HEK293 (cell line): ENCODE data around the gene THSD7B.

Experiments
- CTCF ChIA-PET: fragments of 350-600 bp; formaldehyde crosslinking; extraction: SDS; loops from one replicate; lab custom pipeline; 2021; ENCODE audit warnings: antibody characterized with exemption; lab: Yijun Ruan, JAX
- POLR2A ChIA-PET: fragments of 300-600 bp; formaldehyde crosslinking; extraction: SDS; loops from one replicate; lab custom pipeline; 2020; ENCODE audit warnings: antibody characterized with exemption, inconsistent platforms; lab: Yijun Ruan, JAX
- H3K27ac ChIP-seq: fragments of 200-500 bp; sonication (Bioruptor generic); 2 replicates; pipeline ENCODE4 v1.5.1; 2014; ENCODE audit warnings: low read depth, low read length, control low read depth, inconsistent platforms; ENCODE audit errors: extremely low read depth
- H3K36me3 ChIP-seq, 2 experiments: fragments of 200-500 bp in 1 of 2; sonication (Bioruptor generic) in 1 of 2; 1 replicate in 1 of 2; 2 replicates in 1 of 2; pipeline ENCODE4 v1.5.1; 2014 to 2017; ENCODE audit warnings: inconsistent platforms in 2 of 2, low read length in 2 of 2; ENCODE audit not compliant: control insufficient read depth in 2 of 2, insufficient read depth in 1 of 2
- H3K4me1 ChIP-seq: fragments of 200-500 bp; sonication (Bioruptor generic); 2 replicates; pipeline ENCODE4 v1.5.1; 2014; ENCODE audit warnings: mild to moderate bottlenecking, low read length, inconsistent platforms; ENCODE audit not compliant: control insufficient read depth, insufficient read depth
- H3K4me3 ChIP-seq: 2 replicates; pipeline ENCODE4 v1.5.1; 2011; ENCODE audit warnings: low read depth, mild to moderate bottlenecking, control low read depth, low read length, moderate library complexity
- H3K9me3 ChIP-seq: fragments of 200-500 bp; sonication (Bioruptor generic); 2 replicates; pipeline ENCODE4 v1.5.1; 2014; ENCODE audit warnings: low read depth, low read length, inconsistent platforms; ENCODE audit not compliant: control insufficient read depth, insufficient read depth
- GLIS2 ChIP-seq: fragments of 450-650 bp; formaldehyde crosslinking; IDR thresholded peaks from 2 replicates; pipeline ENCODE4 v1.5.1; 2016; ENCODE audit warnings: missing biosample characterization, missing genetic modification characterization
- MZF1 ChIP-seq: fragments of 450-650 bp; formaldehyde crosslinking; IDR thresholded peaks from 2 replicates; pipeline ENCODE4 v1.5.1; 2017; ENCODE audit warnings: missing biosample characterization, missing genetic modification characterization, borderline replicate concordance
- PATZ1 ChIP-seq: fragments of 450-650 bp; formaldehyde crosslinking; IDR thresholded peaks from 2 replicates; pipeline ENCODE4 v1.5.1; 2016; ENCODE audit warnings: missing biosample characterization, missing genetic modification characterization
- SCRT1 ChIP-seq: fragments of 450-650 bp; formaldehyde crosslinking; IDR thresholded peaks from 2 replicates; pipeline ENCODE4 v1.5.1; 2016; ENCODE audit warnings: missing biosample characterization, missing genetic modification characterization, borderline replicate concordance
- SP7 ChIP-seq: fragments of 450-650 bp; formaldehyde crosslinking; IDR thresholded peaks from 2 replicates; pipeline ENCODE4 v1.5.1; 2016; ENCODE audit warnings: missing biosample characterization, missing genetic modification characterization
- ZBTB1 ChIP-seq: fragments of 450-650 bp; formaldehyde crosslinking; IDR thresholded peaks from 2 replicates; pipeline ENCODE4 v1.5.1; 2016; ENCODE audit warnings: missing biosample characterization, missing genetic modification characterization
- ZBTB6 ChIP-seq: fragments of 450-650 bp; formaldehyde crosslinking; IDR thresholded peaks from 2 replicates; pipeline ENCODE4 v1.5.1; 2017; ENCODE audit warnings: missing biosample characterization, missing genetic modification characterization
- ZBTB7A ChIP-seq: fragments of 450-650 bp; formaldehyde crosslinking; IDR thresholded peaks from 2 replicates; pipeline ENCODE4 v1.5.1; 2016; ENCODE audit warnings: low read depth, missing biosample characterization, missing genetic modification characterization
- ZBTB8A ChIP-seq: fragments of 450-650 bp; formaldehyde crosslinking; IDR thresholded peaks from 2 replicates; pipeline ENCODE4 v1.5.1; 2016; ENCODE audit warnings: missing biosample characterization, missing genetic modification characterization
- ZFP41 ChIP-seq: fragments of 450-650 bp; formaldehyde crosslinking; IDR thresholded peaks from 2 replicates; pipeline ENCODE4 v1.5.1; 2016; ENCODE audit warnings: missing biosample characterization, missing genetic modification characterization, borderline replicate concordance
- ZNF10 ChIP-seq: fragments of 450-650 bp; formaldehyde crosslinking; IDR thresholded peaks from 2 replicates; pipeline ENCODE4 v1.5.1; 2017; ENCODE audit warnings: missing biosample characterization, missing genetic modification characterization
- ZNF112 ChIP-seq: fragments of 450-650 bp; formaldehyde crosslinking; IDR thresholded peaks from 2 replicates; pipeline ENCODE4 v1.5.0; 2017; ENCODE audit warnings: missing biosample characterization, missing genetic modification characterization
- ZNF121 ChIP-seq: fragments of 450-650 bp; formaldehyde crosslinking; IDR thresholded peaks from 2 replicates; pipeline ENCODE4 v1.5.1; 2016; ENCODE audit warnings: missing biosample characterization, missing genetic modification characterization
- ZNF138 ChIP-seq: fragments of 450-650 bp; formaldehyde crosslinking; IDR thresholded peaks from 2 replicates; pipeline ENCODE4 v1.5.1; 2016; ENCODE audit warnings: missing biosample characterization, missing genetic modification characterization, borderline replicate concordance
- ZNF157 ChIP-seq: fragments of 450-650 bp; formaldehyde crosslinking; IDR thresholded peaks from 2 replicates; pipeline ENCODE4 v1.5.1; 2016; ENCODE audit warnings: missing biosample characterization, missing genetic modification characterization
- ZNF16 ChIP-seq: fragments of 450-650 bp; formaldehyde crosslinking; IDR thresholded peaks from 2 replicates; pipeline ENCODE4 v1.5.1; 2016; ENCODE audit warnings: low read depth, missing biosample characterization, missing genetic modification characterization
- ZNF174 ChIP-seq: fragments of 450-650 bp; formaldehyde crosslinking; IDR thresholded peaks from 2 replicates; pipeline ENCODE4 v1.5.0; 2017; ENCODE audit warnings: missing biosample characterization, mild to moderate bottlenecking, missing genetic modification characterization
- ZNF354C ChIP-seq: fragments of 450-650 bp; formaldehyde crosslinking; IDR thresholded peaks from 2 replicates; pipeline ENCODE4 v1.5.1; 2016; ENCODE audit warnings: missing biosample characterization, missing genetic modification characterization, low read depth, borderline replicate concordance
- ZNF501 ChIP-seq: fragments of 450-650 bp; formaldehyde crosslinking; IDR thresholded peaks from 2 replicates; pipeline ENCODE4 v1.5.1; 2016; ENCODE audit warnings: missing biosample characterization, missing genetic modification characterization
- ZNF600 ChIP-seq: fragments of 450-650 bp; formaldehyde crosslinking; IDR thresholded peaks from 2 replicates; pipeline ENCODE4 v1.5.1; 2016; ENCODE audit warnings: missing biosample characterization, missing genetic modification characterization
- ZNF792 ChIP-seq: fragments of 450-650 bp; formaldehyde crosslinking; IDR thresholded peaks from 2 replicates; pipeline ENCODE4 v1.5.1; 2016; ENCODE audit warnings: missing biosample characterization, missing genetic modification characterization
- ZNF837 ChIP-seq: fragments of 450-650 bp; formaldehyde crosslinking; IDR thresholded peaks from 2 replicates; pipeline ENCODE4 v1.5.1; 2016; ENCODE audit warnings: missing biosample characterization, missing genetic modification characterization
- ZSCAN30 ChIP-seq: fragments of 450-650 bp; IDR thresholded peaks from 2 replicates; pipeline ENCODE4 v1.5.1; 2018; ENCODE audit warnings: missing biosample characterization, mild to moderate bottlenecking, missing genetic modification characterization, moderate library complexity
- TF ChIP-seq, protein P1 (sequence below): fragments of 450-650 bp; formaldehyde crosslinking; IDR thresholded peaks from 2 replicates; pipeline ENCODE4 v1.5.1; 2017; ENCODE audit warnings: missing biosample characterization, missing genetic modification characterization
- TF ChIP-seq, protein P2 (sequence below): fragments of 450-650 bp; formaldehyde crosslinking; IDR thresholded peaks from 2 replicates; pipeline ENCODE4 v1.5.1; 2016; ENCODE audit warnings: missing biosample characterization, missing genetic modification characterization

Gene THSD7B

DNA sequence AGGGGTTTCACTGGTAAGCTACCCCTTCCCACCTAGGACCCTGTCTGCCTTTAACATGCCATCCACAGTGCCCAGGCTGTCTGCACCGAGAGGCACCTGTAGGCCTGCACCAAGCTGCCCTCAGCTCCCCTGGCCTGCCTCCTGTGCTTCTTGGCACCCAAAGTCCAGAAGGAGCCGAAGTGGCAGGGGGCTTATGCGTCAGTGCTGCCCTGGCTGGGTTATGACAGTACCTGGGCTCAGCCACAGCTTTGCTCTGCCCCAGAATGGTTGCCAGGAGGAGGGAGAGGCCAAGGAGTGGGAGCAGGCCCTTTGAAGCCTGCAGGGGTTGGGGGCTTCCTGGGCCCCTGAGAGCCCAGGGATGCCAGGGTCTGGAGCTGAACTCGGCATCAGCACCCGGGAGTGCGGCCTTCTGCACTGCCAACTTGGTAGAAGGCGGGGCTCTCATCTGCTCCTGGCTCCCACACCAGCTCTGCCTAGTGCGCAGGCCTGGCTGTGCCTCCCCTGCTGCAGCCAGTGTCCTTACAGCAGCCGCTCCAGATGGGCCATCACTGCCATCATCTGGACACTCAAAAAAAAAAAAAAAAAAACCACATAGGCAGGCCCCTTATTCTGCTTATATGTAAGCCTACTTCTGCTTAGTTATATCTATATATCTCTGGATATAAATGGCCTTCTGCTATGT lies 155.4 kb downstream of the THSD7B start:
- TF ChIP-seq MZF1 (tag by site-specific recombination) = no peak
- no peak for TF ChIP-seq ZNF792 (tag by site-specific recombination)
- TF ChIP-seq, protein P1, sequence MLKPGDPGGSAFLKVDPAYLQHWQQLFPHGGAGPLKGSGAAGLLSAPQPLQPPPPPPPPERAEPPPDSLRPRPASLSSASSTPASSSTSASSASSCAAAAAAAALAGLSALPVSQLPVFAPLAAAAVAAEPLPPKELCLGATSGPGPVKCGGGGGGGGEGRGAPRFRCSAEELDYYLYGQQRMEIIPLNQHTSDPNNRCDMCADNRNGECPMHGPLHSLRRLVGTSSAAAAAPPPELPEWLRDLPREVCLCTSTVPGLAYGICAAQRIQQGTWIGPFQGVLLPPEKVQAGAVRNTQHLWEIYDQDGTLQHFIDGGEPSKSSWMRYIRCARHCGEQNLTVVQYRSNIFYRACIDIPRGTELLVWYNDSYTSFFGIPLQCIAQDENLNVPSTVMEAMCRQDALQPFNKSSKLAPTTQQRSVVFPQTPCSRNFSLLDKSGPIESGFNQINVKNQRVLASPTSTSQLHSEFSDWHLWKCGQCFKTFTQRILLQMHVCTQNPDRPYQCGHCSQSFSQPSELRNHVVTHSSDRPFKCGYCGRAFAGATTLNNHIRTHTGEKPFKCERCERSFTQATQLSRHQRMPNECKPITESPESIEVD (tag by site-specific recombination) = no peak
- no peak for TF ChIP-seq ZBTB7A
- no peak for TF ChIP-seq SCRT1 (tag by site-specific recombination)
- TF ChIP-seq ZNF501 = no peak
- no peak for TF ChIP-seq ZBTB6 (tag by site-specific recombination)
- TF ChIP-seq, protein P2, sequence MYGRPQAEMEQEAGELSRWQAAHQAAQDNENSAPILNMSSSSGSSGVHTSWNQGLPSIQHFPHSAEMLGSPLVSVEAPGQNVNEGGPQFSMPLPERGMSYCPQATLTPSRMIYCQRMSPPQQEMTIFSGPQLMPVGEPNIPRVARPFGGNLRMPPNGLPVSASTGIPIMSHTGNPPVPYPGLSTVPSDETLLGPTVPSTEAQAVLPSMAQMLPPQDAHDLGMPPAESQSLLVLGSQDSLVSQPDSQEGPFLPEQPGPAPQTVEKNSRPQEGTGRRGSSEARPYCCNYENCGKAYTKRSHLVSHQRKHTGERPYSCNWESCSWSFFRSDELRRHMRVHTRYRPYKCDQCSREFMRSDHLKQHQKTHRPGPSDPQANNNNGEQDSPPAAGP = no peak
- TF ChIP-seq ZNF837 (tag by site-specific recombination) = no peak
- TF ChIP-seq ZBTB8A (tag by site-specific recombination) = no peak
- no peak for TF ChIP-seq ZNF16 (tag by site-specific recombination)
- TF ChIP-seq ZNF112 (tag by site-specific recombination) = no peak
- no peak for TF ChIP-seq ZFP41
- no peak for TF ChIP-seq SP7 (tag by site-specific recombination)
- no peak for TF ChIP-seq ZNF600
- no peak for TF ChIP-seq PATZ1 (tag by site-specific recombination)
- no peak for TF ChIP-seq GLIS2
- no peak for TF ChIP-seq ZNF174 (tag by site-specific recombination)
- no peak overlapping the region for H3K27ac ChIP-seq
- H3K4me1 ChIP-seq = no peaks in the 10 kb centered on the region
- no peak overlapping the region for H3K4me3 ChIP-seq
- no peaks in the 10 kb centered on the region for H3K36me3 ChIP-seq
- H3K9me3 ChIP-seq = no peaks in the 10 kb centered on the region
- POLR2A ChIA-PET = no interaction called here
- CTCF ChIA-PET = interaction anchor here (1.0 kb wide), 1 partner anchor 12 kb away, joined by 3 read pairs; no protein-coding TSS in a partner anchor

GRCh38 chr2:136927156-136927555 lies 161.8 kb downstream of the THSD7B start:
- POLR2A ChIA-PET = no interaction called here

More at GRCh38 chr2:136927156-136927555, 161.8 kb downstream of the THSD7B start:
- Histone ChIP-seq H3K9me3 (no peaks in the 10 kb centered on the region), H3K36me3 (no peaks in the 10 kb centered on the region), H3K4me1 (no peaks in the 10 kb centered on the region), H3K4me3 (no peak overlapping the region), H3K27ac (no peak overlapping the region)
- TF ChIP-seq ZNF10 = no peak
- no peak for TF ChIP-seq ZNF138 (tag by site-specific recombination)
- no peak for TF ChIP-seq ZNF354C (tag by site-specific recombination)
- TF ChIP-seq ZNF157 = no peak
- TF ChIP-seq ZSCAN30 (tag by site-specific recombination) = no peak
- no peak for TF ChIP-seq ZNF121 (tag by site-specific recombination)
- no peak for TF ChIP-seq ZNF600
- no peak for TF ChIP-seq ZBTB1 (tag by site-specific recombination)
- CTCF ChIA-PET = interaction anchor here (0.6 kb wide), 1 partner anchor 452 kb away, joined by 3 read pairs; no protein-coding TSS in a partner anchor
